A673 (cell line): Measurements from ENCODE around the gene MPI. TPM values are rescaled to one million over a fixed set of nuclear protein-coding genes. Genes with fewer than 3 reads are reported as not detected.
"Not testable (repeated sequence)": the region's sequence is repeated elsewhere in the genome, so short reads cannot be mapped to it uniquely, and the experiment has no call there.

Experiments used
- BruUV-seq: library from RNA; stranded (reverse); fragments of 400-500 nt; replicated peaks from 2 replicates; lab custom pipeline; 2021; lab: Mats Ljungman, UMichigan
- CTCF ChIA-PET: fragments of 300-600 bp; sonication (Branson Sonifier 250); formaldehyde crosslinking; loops from one replicate; lab custom pipeline; 2022; ENCODE audit warnings: antibody characterized with exemption; lab: Charles Lee
- POLR2A ChIA-PET: fragments of 300-600 bp; sonication (Branson Sonifier 250); formaldehyde crosslinking; loops from one replicate; lab custom pipeline; 2022; ENCODE audit warnings: antibody characterized with exemption; ENCODE audit not compliant: low non-redundant PET; lab: Charles Lee
- DNase-seq: peaks from one replicate; pipeline ENCODE4 v3.0.0-alpha.2; 2015; ENCODE audit warnings: low spot score
- H3K27ac ChIP-seq: fragments of 200-600 bp; sonication (generic); 2 replicates; pipeline ENCODE4 v1.5.1; 2016; ENCODE audit warnings: mixed run types, low read depth, mild to moderate bottlenecking, mixed read lengths, antibody characterized with exemption, low read length; ENCODE audit not compliant: poor library complexity, severe bottlenecking
- H3K27me3 ChIP-seq: fragments of 200-600 bp; sonication (generic); replicated peaks from 2 replicates; pipeline ENCODE4 v1.6.1; 2017; ENCODE audit warnings: mixed run types, low read depth, mild to moderate bottlenecking, mixed read lengths, antibody characterized with exemption, low read length; ENCODE audit not compliant: insufficient read depth, poor library complexity
- H3K36me3 ChIP-seq: fragments of 200-600 bp; sonication (generic); 2 replicates; pipeline ENCODE4 v1.6.1; 2016; ENCODE audit warnings: mixed run types, mild to moderate bottlenecking, mixed read lengths, antibody characterized with exemption, low read length; ENCODE audit not compliant: insufficient read depth, poor library complexity, severe bottlenecking
- H3K4me1 ChIP-seq: fragments of 200-600 bp; sonication (generic); 2 replicates; pipeline ENCODE4 v1.6.1; 2017; ENCODE audit warnings: mixed run types, mild to moderate bottlenecking, mixed read lengths, antibody characterized with exemption, low read length; ENCODE audit not compliant: insufficient read depth, poor library complexity, severe bottlenecking
- H3K4me3 ChIP-seq: fragments of 200-600 bp; sonication (generic); 2 replicates; pipeline ENCODE4 v1.5.1; 2016; ENCODE audit warnings: low read depth, mixed run types, mild to moderate bottlenecking, mixed read lengths, low read length; ENCODE audit not compliant: poor library complexity, severe bottlenecking
- H3K9me3 ChIP-seq: fragments of 200-600 bp; sonication (generic); 2 replicates; pipeline ENCODE4 v1.6.1; 2016; ENCODE audit warnings: mixed run types, low read depth, mild to moderate bottlenecking, mixed read lengths, antibody characterized with exemption, low read length; ENCODE audit not compliant: poor library complexity, severe bottlenecking
- EZH2 ChIP-seq: fragments of 200-600 bp; sonication (generic); IDR thresholded peaks from 2 replicates; pipeline ENCODE4 v1.6.1; 2017; ENCODE audit warnings: borderline replicate concordance, low read depth, mild to moderate bottlenecking, mixed read lengths, antibody characterized with exemption, low read length; ENCODE audit not compliant: poor library complexity, severe bottlenecking
- intact Hi-C: fragments of 100-400 bp; cut with micrococcal nuclease; formaldehyde crosslinking; loops from one replicate; pipeline ENCODE4 v1.10.0; 2022; ENCODE audit not compliant: unreplicated experiment
- total RNA-seq: library from RNA; stranded (reverse); gene quantifications from 2 replicates; pipeline ENCODE4 v1.2.3, GENCODE V29; 2021
- TF ChIP-seq, protein P1 (sequence below): fragments of 300-800, 200-600 bp; sonication (generic); conservative IDR thresholded peaks from 2 replicates; pipeline ENCODE4 v1.5.1; 2017; ENCODE audit warnings: low read depth, mild to moderate bottlenecking, antibody characterized with exemption, low read length, moderate library complexity, mixed read lengths

Gene MPI
- total RNA-seq, 1 experiment from 2014 or later: 48.2 TPM

DNA sequence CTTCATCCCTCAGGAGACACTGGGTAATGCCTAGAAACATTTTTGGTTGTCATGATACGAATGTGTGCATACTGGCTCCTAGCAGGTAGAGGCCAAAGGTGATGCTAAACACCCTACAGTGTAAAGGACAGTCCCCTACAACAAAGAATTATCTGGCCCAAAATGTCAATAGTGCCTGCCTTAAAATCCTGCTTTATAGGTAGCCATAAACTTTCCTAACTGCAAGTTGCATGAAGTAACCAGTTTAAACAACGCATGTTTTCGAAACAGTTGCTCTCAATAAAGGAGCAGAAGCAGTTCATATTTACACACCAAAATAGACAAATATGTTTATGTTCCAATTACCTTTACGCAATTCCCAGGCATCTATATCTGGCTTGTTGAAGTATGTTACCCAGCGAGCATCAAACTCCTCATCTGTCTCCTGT lies 38.9 kb downstream of the MPI start:
- Histone ChIP-seq H3K36me3 (peaks cover 60% of the 10 kb centered on the region), H3K27ac (no peak overlapping the region), H3K4me1 (no peaks in the 10 kb centered on the region), H3K27me3 (no peaks in the 10 kb centered on the region), H3K9me3 (no peaks in the 10 kb centered on the region), H3K4me3 (no peak overlapping the region)
- TF ChIP-seq EZH2: no peak
- TF ChIP-seq, protein P1, sequence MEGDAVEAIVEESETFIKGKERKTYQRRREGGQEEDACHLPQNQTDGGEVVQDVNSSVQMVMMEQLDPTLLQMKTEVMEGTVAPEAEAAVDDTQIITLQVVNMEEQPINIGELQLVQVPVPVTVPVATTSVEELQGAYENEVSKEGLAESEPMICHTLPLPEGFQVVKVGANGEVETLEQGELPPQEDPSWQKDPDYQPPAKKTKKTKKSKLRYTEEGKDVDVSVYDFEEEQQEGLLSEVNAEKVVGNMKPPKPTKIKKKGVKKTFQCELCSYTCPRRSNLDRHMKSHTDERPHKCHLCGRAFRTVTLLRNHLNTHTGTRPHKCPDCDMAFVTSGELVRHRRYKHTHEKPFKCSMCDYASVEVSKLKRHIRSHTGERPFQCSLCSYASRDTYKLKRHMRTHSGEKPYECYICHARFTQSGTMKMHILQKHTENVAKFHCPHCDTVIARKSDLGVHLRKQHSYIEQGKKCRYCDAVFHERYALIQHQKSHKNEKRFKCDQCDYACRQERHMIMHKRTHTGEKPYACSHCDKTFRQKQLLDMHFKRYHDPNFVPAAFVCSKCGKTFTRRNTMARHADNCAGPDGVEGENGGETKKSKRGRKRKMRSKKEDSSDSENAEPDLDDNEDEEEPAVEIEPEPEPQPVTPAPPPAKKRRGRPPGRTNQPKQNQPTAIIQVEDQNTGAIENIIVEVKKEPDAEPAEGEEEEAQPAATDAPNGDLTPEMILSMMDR: no peak
- DNase-seq: no peak
- intact Hi-C loops: no loop called here
- ChIA-PET POLR2A (no interaction called here), CTCF (no interaction called here)
- BruUV-seq: no TSS peak

DNA sequence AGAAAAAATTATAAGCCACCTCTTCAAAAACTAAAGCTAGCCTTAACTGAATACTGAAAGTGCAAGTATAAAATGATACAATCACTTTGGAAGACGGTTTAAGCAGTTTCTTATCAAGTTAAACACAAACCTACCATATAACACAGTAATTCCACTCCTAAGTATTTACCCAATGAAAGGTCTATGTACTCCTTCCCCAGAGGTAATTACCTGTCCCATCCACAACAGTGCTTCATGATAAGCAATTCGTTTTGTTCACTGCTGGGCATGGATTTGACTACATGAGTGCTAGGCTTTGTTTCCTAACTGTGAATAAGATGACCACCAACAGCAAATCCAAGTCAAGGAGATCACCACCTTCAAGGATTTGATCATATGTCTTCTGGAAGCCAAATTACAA lies 43.7 kb downstream of the MPI start:
- Histone ChIP-seq H3K27ac (no peak overlapping the region), H3K36me3 (peaks cover 28% of the 10 kb centered on the region), H3K4me1 (peaks cover 3% of the 10 kb centered on the region), H3K27me3 (no peaks in the 10 kb centered on the region), H3K9me3 (no peaks in the 10 kb centered on the region), H3K4me3 (no peak overlapping the region)
- intact Hi-C loops: no loop called here
- TF ChIP-seq, protein P1: no peak
- no peak for TF ChIP-seq EZH2
- CTCF ChIA-PET: no interaction called here
- POLR2A ChIA-PET: no interaction called here
- DNase-seq: no peak
- BruUV-seq: no TSS peak

DNA sequence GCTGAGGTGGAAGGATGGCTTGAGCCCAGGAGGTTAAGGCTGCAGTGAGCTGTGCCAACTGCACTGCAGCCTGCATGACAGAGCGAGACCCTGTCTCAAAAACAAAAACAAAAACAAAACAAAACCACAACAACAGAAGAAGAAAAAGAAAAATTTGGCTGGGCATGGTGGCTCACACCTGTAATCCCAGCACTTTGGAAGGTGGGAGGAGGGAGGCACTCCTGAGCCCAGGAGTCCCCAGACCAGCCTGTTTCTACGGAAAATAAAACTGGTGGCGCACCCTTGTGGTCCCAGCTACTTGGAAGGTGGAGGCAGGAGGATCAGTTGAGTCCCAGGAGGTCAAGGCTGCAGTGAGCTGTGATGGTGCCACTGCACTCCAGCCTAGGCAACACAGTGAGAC lies 45.4 kb downstream of the MPI start:
- BruUV-seq, H3K9me3 ChIP-seq, POLR2A ChIA-PET, H3K4me1 ChIP-seq, H3K4me3 ChIP-seq, H3K27me3 ChIP-seq, CTCF ChIA-PET, intact Hi-C loops, DNase-seq: not testable (repeated sequence)
- Histone ChIP-seq H3K36me3 (peaks cover 14% of the 10 kb centered on the region), H3K27ac (peak overlapping the region; percentile 7)
- TF ChIP-seq, protein P1: peak; percentile 38
